Measurements from ENCODE around the gene TMEM61.

Gene TMEM61

DNA sequence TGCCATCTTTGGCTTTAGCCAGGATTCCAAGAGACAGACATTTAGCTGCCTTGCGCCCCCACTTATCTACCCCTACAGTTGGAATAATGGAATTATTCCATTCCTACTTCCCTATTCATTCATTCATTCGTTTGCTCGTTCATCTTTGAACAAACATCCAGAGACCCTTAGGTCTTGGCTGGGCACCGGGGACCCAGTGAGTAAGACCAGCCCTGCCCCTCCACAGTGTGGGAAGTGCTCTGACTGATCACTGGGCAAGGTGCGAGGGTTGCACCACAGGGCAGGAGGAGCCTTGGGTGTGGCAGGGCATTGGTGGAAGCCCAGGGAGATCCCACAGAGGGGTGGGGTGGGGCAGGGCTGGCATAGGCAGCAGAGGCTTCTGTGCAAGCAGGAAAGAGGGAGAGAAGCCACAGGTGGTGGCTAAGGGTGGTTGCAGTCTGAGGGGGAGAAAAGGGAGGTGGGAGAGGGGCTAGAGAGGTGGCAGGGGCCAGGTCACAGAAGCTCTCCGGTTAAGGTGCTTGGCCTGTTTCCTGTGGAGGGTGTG is 35.0 kb upstream of the TMEM61 start:
- Histone ChIP-seq H2AFZ (no peak overlapping the region), H3K79me2 (no peaks in the 10 kb centered on the region), H3K27me3 (ENCODE audit: control insufficient read depth, insufficient read depth, low read length) (no peaks in the 10 kb centered on the region), H3K4me2 (ENCODE audit: low read length) (no peak overlapping the region), H3K27ac (no peak overlapping the region), H3K4me3 (ENCODE audit: low read depth, low read length) (no peak overlapping the region), H3K4me1 (no peaks in the 10 kb centered on the region), H3K36me3 (ENCODE audit: control insufficient read depth, insufficient read depth, low read length) (no peaks in the 10 kb centered on the region), H3K9ac (no peak overlapping the region), H3K9me3 (ENCODE audit: control insufficient read depth, low read length) (no peaks in the 10 kb centered on the region)
- TF ChIP-seq, protein P1, sequence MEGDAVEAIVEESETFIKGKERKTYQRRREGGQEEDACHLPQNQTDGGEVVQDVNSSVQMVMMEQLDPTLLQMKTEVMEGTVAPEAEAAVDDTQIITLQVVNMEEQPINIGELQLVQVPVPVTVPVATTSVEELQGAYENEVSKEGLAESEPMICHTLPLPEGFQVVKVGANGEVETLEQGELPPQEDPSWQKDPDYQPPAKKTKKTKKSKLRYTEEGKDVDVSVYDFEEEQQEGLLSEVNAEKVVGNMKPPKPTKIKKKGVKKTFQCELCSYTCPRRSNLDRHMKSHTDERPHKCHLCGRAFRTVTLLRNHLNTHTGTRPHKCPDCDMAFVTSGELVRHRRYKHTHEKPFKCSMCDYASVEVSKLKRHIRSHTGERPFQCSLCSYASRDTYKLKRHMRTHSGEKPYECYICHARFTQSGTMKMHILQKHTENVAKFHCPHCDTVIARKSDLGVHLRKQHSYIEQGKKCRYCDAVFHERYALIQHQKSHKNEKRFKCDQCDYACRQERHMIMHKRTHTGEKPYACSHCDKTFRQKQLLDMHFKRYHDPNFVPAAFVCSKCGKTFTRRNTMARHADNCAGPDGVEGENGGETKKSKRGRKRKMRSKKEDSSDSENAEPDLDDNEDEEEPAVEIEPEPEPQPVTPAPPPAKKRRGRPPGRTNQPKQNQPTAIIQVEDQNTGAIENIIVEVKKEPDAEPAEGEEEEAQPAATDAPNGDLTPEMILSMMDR (IDR thresholded peaks at IDR 0.05): no peak

DNA sequence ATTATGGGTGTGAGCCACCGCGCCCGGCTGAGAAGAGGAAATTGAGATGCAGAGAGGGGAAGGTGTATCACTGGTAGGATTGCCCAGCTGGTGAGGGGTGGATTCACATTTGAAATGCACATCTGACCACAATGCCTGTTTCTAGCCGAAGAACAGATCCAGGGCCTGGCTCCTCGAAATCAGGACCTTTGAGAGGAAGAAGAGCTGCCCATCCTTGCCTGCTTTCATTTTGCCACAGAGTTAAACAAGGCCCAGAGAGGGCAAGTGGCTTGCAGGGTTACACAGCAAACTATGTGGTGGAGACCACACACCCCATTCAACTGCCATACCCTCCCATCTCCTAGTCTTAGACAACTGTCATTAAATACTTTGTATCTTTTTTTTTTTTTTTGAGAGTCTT is 32.9 kb upstream of the TMEM61 start:
- no peaks in the 10 kb centered on the region for H3K4me1 ChIP-seq
- H3K36me3 ChIP-seq (ENCODE audit: control insufficient read depth, insufficient read depth, low read length): no peaks in the 10 kb centered on the region
- H3K4me2 ChIP-seq (ENCODE audit: low read length): no peak overlapping the region
- H3K9ac ChIP-seq: no peak overlapping the region
- no peak overlapping the region for H2AFZ ChIP-seq
- no peak overlapping the region for H3K4me3 ChIP-seq (ENCODE audit: low read depth, low read length)
- no peaks in the 10 kb centered on the region for H3K79me2 ChIP-seq
- H3K27ac ChIP-seq: no peak overlapping the region
- TF ChIP-seq, protein P1 (IDR thresholded peaks at IDR 0.05): no peak
- H3K9me3 ChIP-seq (ENCODE audit: control insufficient read depth, low read length): no peaks in the 10 kb centered on the region
- no peaks in the 10 kb centered on the region for H3K27me3 ChIP-seq (ENCODE audit: control insufficient read depth, insufficient read depth, low read length)

DNA sequence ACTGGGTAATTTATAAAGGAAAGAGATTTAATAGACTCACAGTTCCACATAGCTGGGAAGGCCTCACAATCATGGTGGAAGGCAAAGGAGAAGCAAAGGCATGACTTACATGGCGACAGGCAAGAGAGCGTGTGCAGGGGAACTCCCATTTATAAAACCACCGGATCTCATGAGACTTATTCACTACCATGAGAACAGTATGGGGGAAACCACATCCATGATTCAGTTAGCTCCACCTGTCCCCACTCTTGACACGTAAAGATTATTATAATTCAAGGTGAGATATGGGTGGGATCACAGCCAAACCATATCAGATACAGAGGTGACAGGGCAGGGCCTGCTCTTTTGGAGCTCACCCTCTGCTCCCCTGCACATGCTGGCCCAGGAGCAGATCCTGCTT is 31.4 kb upstream of the TMEM61 start:
- Histone ChIP-seq H3K4me1 (no peaks in the 10 kb centered on the region), H3K4me3 (ENCODE audit: low read depth, low read length) (no peak overlapping the region), H2AFZ (no peak overlapping the region), H3K27me3 (ENCODE audit: control insufficient read depth, insufficient read depth, low read length) (no peaks in the 10 kb centered on the region), H3K9ac (no peak overlapping the region), H3K79me2 (no peaks in the 10 kb centered on the region), H3K9me3 (ENCODE audit: control insufficient read depth, low read length) (no peaks in the 10 kb centered on the region), H3K36me3 (ENCODE audit: control insufficient read depth, insufficient read depth, low read length) (no peaks in the 10 kb centered on the region), H3K4me2 (ENCODE audit: low read length) (no peak overlapping the region), H3K27ac (no peak overlapping the region)
- TF ChIP-seq, protein P1 (IDR thresholded peaks at IDR 0.05): no peak

DNA sequence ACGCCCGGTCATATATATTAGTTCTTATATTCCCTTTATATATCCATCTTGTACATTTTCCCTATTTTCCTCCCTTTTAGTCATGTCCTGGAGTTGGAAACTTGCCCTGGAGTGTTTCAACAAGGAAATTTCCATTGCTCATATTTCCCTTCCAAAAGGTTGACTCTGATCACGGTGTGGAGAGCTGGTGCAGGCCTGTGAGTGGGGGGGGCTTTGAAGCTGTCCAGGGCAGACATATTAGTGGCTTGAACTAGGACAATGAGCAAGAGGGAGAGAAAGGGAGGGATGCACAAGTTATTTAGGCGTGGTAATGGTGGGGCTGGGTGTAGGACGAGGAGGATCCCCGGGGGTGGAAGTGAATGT is 30.4 kb upstream of the TMEM61 start:
- H3K27ac ChIP-seq: no peak overlapping the region
- no peaks in the 10 kb centered on the region for H3K9me3 ChIP-seq (ENCODE audit: control insufficient read depth, low read length)
- no peak overlapping the region for H3K4me3 ChIP-seq (ENCODE audit: low read depth, low read length)
- no peaks in the 10 kb centered on the region for H3K36me3 ChIP-seq (ENCODE audit: control insufficient read depth, insufficient read depth, low read length)
- H2AFZ ChIP-seq: peak overlapping the region; percentile 89
- H3K79me2 ChIP-seq: no peaks in the 10 kb centered on the region
- H3K27me3 ChIP-seq (ENCODE audit: control insufficient read depth, insufficient read depth, low read length): no peaks in the 10 kb centered on the region
- no peak overlapping the region for H3K9ac ChIP-seq
- H3K4me2 ChIP-seq (ENCODE audit: low read length): no peak overlapping the region
- TF ChIP-seq, protein P1 (IDR thresholded peaks at IDR 0.05): no peak
- H3K4me1 ChIP-seq: no peaks in the 10 kb centered on the region

DNA sequence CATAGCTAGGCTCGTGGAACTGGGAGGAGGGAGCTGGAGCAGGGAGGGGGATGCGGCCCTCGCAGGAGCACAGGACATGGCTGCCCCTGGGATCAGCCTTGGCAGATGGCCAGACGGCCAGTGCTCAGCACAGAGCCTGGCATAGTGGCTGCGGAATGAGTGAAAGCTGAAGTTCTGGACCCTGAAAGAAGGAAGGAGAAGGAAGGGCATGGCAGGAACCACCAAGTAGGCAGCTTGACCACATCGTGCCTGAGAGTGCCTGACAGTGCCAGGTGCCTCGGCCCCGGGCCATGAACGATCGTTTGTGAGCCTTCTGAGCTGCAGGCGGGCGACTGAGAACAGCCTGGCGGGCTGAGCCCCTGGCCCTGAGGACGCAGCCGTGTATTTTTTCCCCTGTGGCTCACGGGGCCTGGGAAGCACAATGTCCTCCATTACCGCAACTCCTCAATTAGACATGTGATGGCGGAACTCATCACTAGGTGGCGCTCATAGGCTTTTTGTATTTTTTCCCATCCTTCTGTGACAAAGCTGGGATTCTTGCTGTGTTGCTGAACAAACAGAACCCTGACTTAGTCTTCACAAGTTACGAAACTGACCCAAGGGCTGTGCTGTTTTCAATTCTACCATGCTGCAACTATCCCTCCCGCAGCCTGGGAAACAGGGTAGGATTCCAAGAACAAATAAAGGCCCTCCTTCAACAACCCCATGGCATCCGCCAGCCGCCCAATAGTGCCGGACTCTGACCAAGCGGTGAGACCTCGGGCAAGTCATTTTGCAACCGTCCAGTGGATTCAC is 29.9 kb upstream of the TMEM61 start:
- Histone ChIP-seq H3K27me3 (ENCODE audit: control insufficient read depth, insufficient read depth, low read length) (no peaks in the 10 kb centered on the region), H3K27ac (no peak overlapping the region), H3K4me2 (ENCODE audit: low read length) (peak overlapping the region; percentile 42), H3K4me1 (no peaks in the 10 kb centered on the region), H2AFZ (peak overlapping the region; percentile 89), H3K79me2 (no peaks in the 10 kb centered on the region), H3K36me3 (ENCODE audit: control insufficient read depth, insufficient read depth, low read length) (no peaks in the 10 kb centered on the region), H3K4me3 (ENCODE audit: low read depth, low read length) (no peak overlapping the region), H3K9me3 (ENCODE audit: control insufficient read depth, low read length) (no peaks in the 10 kb centered on the region), H3K9ac (no peak overlapping the region)
- TF ChIP-seq, protein P1 (IDR thresholded peaks at IDR 0.05): peak; percentile 57
